ES-I3 (cell line): Measurements from ENCODE around the gene TBX6.

Experiments
- H3K36me3 ChIP-seq: 2 replicates; pipeline ENCODE4 v1.6.1; 2013; ENCODE audit warnings: mild to moderate bottlenecking, low read length, control low read depth, moderate library complexity; ENCODE audit not compliant: insufficient read depth
- H3K4me1 ChIP-seq: 2 replicates; pipeline ENCODE4 v1.6.1; 2013; ENCODE audit warnings: mild to moderate bottlenecking, control low read depth, low read length; ENCODE audit not compliant: insufficient read depth
- H3K9ac ChIP-seq: 2 replicates; pipeline ENCODE4 v1.6.1; 2013; ENCODE audit warnings: low read depth, mild to moderate bottlenecking, low read length, moderate library complexity
- H3K9me3 ChIP-seq: 2 replicates; pipeline ENCODE4 v1.6.1; 2013; ENCODE audit warnings: mild to moderate bottlenecking, low read length, moderate library complexity; ENCODE audit not compliant: control insufficient read depth, insufficient read depth

TBX6 gene

DNA sequence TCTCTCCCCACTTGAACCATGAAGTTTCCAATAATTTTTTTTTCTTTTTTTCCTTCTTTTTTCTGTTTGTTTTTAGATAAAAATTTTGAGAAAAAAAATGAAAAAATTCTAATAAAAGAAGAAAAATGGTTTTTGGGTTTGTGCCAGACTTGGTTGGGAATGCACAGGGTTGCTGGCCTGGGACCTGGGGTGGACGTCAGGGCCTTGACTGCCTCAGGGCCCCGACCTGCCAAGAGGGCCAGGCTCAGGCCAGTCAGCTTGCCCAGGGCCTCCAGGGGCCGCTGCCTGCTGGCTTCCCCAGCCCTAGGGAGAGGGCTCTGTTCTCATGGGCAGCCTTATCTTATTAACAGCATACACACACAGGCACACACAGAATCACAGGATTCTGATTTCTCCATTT lies 6.5 kb downstream of the TBX6 start:
- Histone ChIP-seq H3K9ac (no peak overlapping the region), H3K4me1 (0 out of 2 replicates have a peak, but pooled peaks cover 1% of the 10 kb centered on the region), H3K9me3 (no peaks in the 10 kb centered on the region), H3K36me3 (peaks cover 24% of the 10 kb centered on the region)

DNA sequence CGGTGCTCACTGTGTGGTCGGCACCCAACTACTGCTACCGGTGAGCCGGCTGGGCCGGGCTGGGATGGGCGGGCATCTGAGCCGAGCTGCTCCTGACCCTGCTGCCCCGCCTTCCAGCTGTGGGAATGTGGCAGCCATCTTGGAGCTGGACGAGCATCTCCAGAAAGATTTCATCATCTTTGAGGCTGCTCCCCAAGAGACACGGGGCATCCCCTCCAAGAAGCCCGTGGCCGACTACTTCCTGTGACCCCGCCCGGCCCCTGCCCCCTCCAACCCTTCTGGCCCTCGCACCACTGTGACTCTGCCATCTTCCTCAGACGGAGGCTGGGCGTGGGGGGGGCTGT lies 6.9 kb downstream of the TBX6 start:
- Histone ChIP-seq H3K4me1 (no peaks in the 10 kb centered on the region), H3K9me3 (no peaks in the 10 kb centered on the region), H3K9ac (no peak overlapping the region), H3K36me3 (peaks cover 24% of the 10 kb centered on the region)

DNA sequence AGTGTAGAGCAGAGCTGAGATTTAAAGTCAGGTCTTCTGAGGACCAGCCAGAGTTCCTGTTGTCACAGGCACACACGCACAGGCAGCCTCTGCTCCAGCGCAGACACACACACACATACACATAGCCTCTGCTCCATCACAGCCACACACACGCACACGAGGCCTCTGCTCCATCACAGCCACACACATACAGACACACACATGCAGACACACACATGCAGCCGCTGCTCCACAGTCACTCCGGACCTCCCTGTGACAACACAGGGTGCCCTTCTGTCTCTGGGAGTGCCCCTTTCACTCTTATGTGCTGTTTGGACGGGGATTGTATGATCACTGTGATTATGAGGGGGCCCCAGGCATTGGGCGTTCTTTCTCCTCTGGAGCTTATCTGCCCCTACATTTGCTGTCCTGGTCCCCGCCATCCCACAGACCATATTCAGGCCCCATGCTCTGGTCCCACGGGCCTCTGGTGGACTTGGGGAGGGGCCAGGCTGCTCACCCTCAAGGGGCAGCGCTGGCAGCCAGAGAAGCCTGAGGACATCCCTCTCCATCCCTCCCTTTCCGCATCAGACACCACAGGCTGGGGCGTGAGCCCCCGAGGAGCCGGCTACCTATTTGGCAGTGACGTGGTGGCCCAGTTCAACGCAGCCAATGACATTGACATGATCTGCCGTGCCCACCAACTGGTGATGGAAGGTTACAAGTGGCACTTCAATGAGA lies 7.5 kb downstream of the TBX6 start:
- Histone ChIP-seq H3K4me1 (no peaks in the 10 kb centered on the region), H3K9me3 (no peaks in the 10 kb centered on the region), H3K36me3 (peaks cover 24% of the 10 kb centered on the region), H3K9ac (no peak overlapping the region)

DNA sequence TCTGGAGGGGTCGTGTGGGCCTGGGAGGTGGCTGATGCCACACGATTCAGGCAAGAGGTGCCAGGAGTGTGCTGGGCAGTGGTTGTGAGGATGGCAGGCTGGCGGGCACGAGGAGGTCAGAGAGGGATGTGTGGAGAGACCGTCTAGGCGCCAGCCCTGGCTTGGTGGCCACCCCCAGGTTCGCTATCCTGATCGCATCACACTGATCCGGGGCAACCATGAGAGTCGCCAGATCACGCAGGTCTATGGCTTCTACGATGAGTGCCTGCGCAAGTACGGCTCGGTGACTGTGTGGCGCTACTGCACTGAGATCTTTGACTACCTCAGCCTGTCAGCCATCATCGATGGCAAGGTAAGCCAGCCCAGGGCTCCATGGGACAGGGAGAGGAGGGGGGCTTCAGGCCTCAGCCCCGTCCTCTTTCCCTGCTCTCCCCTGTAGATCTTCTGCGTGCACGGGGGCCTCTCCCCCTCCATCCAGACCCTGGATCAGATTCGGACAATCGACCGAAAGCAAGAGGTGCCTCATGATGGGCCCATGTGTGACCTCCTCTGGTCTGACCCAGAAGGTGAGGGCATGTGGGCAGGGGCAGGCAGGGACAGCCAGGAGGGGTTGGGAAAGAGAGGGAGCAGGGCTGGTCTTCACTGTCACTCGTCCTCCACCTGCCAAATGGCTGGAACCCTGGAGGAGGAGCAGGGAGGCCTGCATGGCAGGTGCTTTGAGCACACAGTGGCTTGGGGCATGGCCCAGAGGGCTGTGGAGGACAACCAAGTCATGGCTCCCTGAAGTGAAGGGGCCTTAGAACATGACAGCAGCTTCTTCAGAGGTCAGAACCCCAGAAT lies 8.3 kb downstream of the TBX6 start:
- peaks cover 24% of the 10 kb centered on the region for H3K36me3 ChIP-seq
- no peaks in the 10 kb centered on the region for H3K4me1 ChIP-seq
- H3K9ac ChIP-seq: no peak overlapping the region
- no peaks in the 10 kb centered on the region for H3K9me3 ChIP-seq

DNA sequence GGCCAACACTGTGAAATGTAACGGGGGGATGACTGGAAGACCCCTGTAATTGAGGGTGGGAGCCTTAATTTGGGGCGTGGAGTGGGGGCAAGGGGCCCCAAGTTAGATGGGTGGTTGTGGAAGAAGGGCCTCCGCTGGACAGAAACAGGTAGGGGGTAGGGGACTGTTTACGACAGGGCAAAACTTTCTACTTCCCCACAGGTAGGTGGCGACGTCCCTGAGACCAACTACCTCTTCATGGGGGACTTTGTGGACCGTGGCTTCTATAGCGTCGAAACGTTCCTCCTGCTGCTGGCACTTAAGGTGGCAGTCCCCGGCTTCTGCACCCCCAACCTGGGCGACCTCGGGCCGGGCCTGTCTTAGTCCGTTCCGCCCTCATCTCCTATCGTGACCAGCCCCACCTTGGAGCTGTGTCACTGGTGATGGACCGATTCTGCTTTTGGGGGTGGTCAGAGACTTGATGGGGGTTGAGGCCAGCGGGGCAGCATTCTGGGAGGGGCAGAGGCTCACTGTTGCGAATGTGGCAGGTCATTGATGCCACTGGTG lies 9.1 kb downstream of the TBX6 start:
- Histone ChIP-seq H3K9ac (no peak overlapping the region), H3K36me3 (peaks cover 28% of the 10 kb centered on the region), H3K4me1 (no peaks in the 10 kb centered on the region), H3K9me3 (no peaks in the 10 kb centered on the region)

DNA sequence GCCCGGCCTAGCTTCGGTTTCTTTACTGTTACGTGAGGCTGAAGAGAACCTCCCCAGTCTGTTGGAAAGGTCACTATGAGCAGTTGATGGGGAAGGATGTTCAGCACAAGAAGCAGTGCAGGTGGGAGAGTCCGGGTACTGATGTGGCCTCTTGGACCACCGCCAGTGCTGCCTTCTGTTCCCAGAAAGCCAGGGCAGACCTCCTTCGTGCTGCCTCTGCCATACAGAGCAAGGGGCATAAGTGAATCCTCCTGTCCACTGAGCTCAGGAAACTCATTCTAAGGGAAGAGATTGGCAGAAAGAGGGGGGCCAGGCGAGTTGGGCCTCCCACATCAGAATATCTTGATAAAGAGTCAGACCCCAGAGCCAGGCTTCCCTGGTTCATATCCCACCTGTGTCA lies 12.2 kb downstream of the TBX6 start:
- Histone ChIP-seq H3K9me3 (no peaks in the 10 kb centered on the region), H3K36me3 (peaks cover 24% of the 10 kb centered on the region), H3K4me1 (peaks cover 9% of the 10 kb centered on the region; the same call in 1 of the 2 replicates), H3K9ac (no peak overlapping the region)

DNA sequence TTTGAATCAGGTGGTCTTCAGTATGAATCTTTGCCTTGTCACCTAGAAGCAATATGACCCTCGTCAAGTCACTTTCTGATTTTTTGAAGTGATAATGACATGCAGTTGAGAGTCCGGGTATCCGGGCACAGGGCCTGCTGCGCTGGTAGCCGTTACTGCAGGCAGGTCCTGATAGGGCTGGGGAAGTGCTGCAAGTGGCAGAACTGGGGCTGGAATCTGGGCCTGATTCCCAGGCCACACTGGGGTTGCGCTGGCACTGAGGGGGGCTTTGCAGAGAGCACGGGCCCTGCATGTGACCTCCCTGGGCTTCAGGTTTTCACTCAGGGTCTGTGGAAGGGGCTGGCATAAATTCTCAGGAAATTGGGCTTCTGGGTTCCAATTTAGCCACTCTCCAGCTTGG lies 13.0 kb downstream of the TBX6 start:
- peaks cover 17% of the 10 kb centered on the region for H3K36me3 ChIP-seq
- H3K9ac ChIP-seq: no peak overlapping the region
- no peaks in the 10 kb centered on the region for H3K9me3 ChIP-seq
- peaks cover 9% of the 10 kb centered on the region; the same call in 1 of the 2 replicates for H3K4me1 ChIP-seq

DNA sequence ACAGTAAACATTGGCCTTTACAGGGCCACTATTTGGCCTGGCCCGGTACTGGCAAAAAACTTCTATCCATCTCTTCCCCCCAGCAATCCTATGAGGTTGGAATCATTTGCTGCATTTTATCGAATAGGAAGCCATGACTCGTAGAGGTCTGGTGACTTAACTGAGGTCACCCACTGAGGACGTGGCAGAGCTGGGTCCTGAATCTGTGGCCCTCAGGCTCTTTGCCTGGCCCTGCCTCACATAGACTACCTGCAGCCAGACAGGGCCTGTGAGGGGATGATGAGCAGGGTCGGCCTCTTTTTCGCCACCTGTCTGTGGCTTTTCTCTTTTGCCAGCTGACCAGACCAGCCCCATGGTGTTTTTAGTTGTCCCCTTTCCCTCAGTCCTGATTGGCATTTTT lies 14.1 kb downstream of the TBX6 start:
- peaks cover 13% of the 10 kb centered on the region for H3K36me3 ChIP-seq
- H3K9ac ChIP-seq: no peak overlapping the region
- peaks cover 9% of the 10 kb centered on the region; the same call in 1 of the 2 replicates for H3K4me1 ChIP-seq
- no peaks in the 10 kb centered on the region for H3K9me3 ChIP-seq

DNA sequence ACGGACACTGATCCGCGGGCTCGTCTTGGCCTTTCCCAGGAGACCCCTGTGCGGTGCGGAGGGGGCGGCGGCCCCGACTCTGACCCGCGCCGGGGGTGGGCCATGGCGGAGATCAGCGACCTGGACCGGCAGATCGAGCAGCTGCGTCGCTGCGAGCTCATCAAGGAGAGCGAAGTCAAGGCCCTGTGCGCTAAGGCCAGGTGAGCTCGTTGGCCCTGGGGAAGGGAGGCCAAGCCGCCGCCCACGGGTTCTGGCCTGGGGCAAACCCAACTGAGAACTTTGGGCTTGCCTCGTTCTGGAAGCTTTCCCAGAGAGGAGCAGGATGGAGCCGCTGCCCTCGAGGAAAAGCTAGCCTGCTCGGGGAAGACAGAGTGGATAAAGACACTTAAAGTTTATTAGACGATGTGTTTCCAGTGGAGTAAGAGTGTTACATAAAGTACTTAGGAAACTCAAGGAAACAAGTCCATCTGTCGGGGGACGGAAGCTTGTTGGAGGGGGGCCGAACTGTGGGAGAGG lies 15.4 kb downstream of the TBX6 start:
- peaks cover 12% of the 10 kb centered on the region; the same call in 1 of the 2 replicates for H3K36me3 ChIP-seq
- peaks cover 9% of the 10 kb centered on the region; the same call in 1 of the 2 replicates for H3K4me1 ChIP-seq
- no peaks in the 10 kb centered on the region for H3K9me3 ChIP-seq
- H3K9ac ChIP-seq: peak overlapping the region; percentile 90

DNA sequence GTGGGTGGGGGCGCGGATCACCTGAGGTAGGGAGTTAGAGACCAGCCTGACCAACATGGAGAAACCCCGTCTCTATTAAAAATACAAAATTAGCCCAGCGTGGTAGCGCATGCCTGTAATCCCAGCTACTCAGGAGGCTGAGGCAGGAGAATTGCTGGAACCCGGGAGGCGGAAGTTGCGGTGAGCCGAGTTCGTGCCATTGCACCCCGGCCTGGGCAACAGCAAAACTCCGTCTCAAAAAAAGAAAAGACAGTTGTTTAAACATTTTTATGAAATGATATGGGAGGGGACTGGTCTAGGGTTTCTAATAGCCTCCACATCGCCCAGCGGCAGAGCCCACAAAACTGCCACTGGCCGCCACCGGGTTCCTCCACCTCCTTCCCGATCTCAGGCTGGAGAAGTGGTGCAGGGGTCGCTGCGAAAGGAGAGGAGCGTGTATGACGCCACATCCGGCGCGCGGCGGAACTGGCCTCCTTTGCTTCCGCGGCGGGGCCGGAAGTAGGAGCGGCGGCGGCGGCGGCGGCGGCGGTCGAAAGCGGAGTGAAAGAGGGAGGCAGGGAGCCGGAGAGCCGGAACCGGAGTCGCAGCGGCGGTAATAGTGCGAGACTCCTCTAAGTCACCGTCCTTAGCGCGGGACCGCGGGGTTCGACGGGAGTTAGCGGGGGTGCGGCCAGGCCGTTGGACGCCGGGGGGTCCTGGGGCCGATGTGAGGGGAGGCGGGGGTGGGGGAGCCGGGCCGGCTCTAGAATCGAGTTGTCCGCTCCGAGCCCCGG lies 16.0 kb downstream of the TBX6 start, which contains the start of gene PPP4C:
Gene PPP4C (plus strand): TSS at position 492 of the 773 bp plus-strand sequence. CDS start 384 bp downstream, outside the sequence.
- peaks cover 6% of the 10 kb centered on the region; the same call in 1 of the 2 replicates for H3K36me3 ChIP-seq
- H3K9ac ChIP-seq: peak within 1 kb of the TSS; percentile 90
- no peaks in the 10 kb centered on the region for H3K9me3 ChIP-seq
- H3K4me1 ChIP-seq: peaks cover 9% of the 10 kb centered on the region; the same call in 1 of the 2 replicates

DNA sequence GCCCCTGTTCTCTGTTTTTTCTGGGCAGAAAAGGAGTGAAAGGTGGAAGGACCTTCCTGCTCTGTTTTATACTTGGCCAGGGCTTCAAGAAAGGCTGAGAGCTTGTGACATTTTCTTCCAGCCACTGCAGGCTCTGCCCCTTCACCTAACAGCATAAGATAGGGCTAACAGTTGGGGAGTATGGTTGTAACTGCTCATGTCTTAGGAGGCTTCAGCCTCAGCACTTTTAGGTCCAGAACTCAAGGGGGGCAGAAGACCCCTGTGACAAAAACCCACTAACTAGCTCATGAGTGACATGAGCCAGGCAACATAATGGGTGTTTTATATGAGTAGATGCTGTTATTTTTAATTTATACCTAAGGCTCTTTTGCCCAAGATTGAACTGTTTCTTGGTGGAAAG lies 21.2 kb downstream of the TBX6 start:
- H3K4me1 ChIP-seq: no peaks in the 10 kb centered on the region; the same call in none of the 2 replicates
- no peak overlapping the region for H3K9ac ChIP-seq
- H3K36me3 ChIP-seq: peaks cover 29% of the 10 kb centered on the region
- H3K9me3 ChIP-seq: no peaks in the 10 kb centered on the region

DNA sequence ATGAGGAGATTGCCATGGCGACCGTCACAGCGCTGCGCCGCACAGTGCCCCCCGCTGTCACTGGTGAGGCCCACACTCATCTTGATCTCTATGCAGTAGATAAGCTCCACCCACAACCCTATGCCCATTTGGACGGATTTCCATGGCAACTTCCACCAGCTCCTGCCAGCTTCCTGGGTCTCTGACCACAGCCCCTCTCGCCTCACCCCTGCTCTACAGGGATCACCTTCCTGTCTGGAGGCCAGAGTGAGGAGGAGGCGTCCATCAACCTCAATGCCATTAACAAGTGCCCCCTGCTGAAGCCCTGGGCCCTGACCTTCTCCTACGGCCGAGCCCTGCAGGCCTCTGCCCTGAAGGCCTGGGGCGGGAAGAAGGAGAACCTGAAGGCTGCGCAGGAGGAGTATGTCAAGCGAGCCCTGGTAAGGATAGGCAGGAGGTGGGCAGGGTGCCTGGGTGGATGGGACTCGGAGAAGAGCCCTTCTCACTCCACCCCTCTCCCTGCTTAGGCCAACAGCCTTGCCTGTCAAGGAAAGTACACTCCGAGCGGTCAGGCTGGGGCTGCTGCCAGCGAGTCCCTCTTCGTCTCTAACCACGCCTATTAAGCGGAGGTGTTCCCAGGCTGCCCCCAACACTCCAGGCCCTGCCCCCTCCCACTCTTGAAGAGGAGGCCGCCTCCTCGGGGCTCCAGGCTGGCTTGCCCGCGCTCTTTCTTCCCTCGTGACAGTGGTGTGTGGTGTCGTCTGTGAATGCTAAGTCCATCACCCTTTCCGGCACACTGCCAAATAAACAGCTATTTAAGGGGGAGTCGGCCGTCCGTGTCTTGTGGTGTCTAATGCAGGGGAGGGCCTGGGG lies 21.9 kb downstream of the TBX6 start:
- Histone ChIP-seq H3K9ac (no peak overlapping the region), H3K4me1 (no peaks in the 10 kb centered on the region; the same call in none of the 2 replicates), H3K36me3 (peaks cover 29% of the 10 kb centered on the region), H3K9me3 (no peaks in the 10 kb centered on the region)
